NCI-H2196 treated with DMSO at 0.1 percent for 48 hours (cell line): ENCODE data around the gene SLC47A1.
"Not testable (repeated sequence)": the region's sequence is repeated elsewhere in the genome, so short reads cannot be mapped to it uniquely, and the experiment has no call there.

Experiments
- DNase-seq: peaks from one replicate; lab custom pipeline; 2025; ENCODE audit not compliant: unreplicated experiment; lab: John Stamatoyannopoulos, UW

SLC47A1 gene

DNA sequence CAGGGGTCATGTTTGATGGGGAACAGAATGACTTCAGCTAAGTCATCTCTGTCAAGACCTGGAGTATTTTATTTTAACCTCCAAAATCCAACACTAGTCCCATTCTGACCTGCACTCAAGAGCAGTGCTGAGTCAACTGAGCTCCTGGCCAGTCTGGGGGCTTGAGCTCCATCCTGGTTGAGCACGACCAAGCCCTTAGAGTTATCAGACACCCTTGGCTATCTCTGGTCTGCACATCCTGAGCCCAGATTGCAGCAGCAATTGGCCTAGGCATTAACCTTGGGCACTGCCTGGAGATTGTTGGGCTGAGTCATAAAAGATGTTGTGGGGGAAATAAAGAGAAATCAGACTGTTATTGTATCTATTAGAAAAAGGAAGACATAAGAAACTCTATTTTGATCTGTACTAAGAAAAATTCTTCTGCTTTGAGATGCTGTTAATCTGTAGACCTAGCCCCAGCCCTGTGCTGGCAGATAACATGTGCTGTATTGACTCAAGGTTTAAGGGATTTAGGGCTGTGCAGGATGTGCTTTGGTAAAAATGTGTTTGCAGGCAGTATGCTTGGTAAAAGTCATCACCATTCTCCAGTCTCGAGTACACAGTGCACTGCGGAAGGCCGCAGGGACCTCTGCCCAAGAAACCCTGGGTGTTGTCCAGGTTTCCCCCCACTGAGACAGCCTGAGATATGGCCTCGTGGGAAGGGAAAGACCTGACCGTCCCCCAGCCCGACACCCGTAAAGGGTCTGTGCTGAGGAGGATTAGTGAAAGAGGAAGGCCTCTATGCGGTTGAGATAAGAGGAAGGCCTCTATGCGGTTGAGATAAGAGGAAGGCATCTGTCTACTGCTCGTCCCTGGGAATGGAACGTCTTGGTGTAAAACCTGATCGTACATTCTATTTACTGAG is 14.0 kb upstream of the SLC47A1 start:
- not testable (repeated sequence) for DNase-seq

DNA sequence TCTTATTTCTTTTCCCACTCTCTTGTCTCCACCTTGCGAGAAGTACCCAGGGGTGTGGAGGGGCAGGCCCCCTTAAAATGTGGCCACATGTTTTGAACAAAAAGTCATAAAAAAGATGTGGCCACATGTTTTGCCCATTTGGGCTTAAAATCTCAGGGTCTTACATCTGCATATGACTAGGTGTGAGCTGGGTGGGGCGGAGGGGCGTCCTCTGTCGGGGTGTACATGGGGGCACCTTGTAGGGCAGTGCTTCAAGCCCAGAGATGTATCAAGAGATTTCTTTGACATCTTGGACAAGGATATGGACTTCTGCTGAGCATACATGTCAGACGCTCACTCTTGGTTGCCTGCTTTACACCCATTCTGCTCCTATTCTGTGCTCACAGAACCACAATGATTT is 13.0 kb upstream of the SLC47A1 start:
- DNase-seq: no peak

DNA sequence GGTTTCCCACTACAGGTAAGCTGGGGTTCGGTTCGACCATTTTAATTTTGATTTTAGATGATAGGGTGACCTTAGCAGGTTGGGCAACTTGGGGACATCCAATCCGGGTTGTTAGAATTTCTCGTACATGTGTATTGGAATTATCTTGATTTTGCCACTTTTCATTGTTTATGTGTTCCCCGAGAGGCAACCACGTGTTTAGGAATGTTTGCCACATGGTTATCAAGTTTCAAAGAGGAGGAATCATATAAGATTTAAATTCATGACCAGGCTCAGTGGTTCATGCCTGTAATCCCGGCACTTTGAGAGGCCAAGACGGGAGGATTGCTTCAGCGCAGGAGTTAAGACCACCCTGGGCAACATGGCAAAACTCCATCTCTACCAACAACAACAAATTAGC is 10.0 kb upstream of the SLC47A1 start:
- DNase-seq: no peak

DNA sequence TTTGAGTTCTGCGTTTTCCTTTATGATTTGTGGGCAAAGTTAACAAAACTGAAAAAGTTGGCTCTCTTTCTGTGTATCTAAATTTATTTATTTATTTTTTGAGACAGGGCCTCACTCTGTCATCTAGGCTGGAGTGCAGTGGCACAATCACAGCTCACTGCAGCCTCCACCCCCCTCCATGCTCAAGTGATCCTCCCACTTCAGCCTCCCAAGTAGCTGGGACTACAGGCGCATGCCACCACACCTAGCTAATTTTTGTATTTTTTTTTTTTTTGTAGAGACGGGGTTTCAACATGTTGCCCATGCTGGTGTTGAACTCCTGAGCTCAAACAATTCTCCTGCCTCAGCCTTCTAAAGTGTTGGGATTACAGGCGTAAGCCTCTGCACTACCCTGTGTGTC is 6.7 kb upstream of the SLC47A1 start:
- not testable (repeated sequence) for DNase-seq

DNA sequence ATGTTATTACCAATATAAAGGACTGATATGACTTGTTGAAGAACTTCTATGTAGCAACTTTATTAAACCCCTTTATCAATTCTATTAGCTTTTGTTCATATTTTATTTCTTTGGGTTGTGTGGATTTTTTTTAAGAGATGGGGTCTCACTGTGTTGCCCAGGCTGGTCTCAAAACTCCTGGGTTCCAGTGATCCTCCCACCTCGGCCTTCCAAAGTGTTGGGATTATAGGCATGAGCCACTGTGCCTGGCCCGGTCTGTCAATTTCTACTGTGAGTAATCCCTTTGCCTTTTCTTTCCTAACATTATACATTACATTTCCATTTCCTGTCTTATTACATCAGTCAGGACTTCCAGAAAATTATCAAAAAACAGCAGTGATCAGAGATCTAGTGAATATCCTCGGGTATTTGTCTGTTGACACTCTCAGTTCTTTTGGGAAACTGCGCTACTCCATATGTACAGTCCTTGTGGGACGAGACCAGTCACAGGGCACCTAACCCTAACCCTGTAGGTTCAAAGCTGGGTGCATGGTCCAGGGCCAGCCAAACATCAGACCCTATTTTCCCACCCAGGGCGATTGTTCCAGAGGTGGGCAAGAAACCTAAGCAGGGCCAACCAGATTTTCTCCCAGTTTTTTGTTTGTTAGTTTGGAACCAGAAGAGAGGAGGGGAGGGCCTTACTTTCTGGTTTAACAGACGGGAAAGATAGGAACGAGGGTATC is 1.7 kb upstream of the SLC47A1 start:
- no peak for DNase-seq

DNA sequence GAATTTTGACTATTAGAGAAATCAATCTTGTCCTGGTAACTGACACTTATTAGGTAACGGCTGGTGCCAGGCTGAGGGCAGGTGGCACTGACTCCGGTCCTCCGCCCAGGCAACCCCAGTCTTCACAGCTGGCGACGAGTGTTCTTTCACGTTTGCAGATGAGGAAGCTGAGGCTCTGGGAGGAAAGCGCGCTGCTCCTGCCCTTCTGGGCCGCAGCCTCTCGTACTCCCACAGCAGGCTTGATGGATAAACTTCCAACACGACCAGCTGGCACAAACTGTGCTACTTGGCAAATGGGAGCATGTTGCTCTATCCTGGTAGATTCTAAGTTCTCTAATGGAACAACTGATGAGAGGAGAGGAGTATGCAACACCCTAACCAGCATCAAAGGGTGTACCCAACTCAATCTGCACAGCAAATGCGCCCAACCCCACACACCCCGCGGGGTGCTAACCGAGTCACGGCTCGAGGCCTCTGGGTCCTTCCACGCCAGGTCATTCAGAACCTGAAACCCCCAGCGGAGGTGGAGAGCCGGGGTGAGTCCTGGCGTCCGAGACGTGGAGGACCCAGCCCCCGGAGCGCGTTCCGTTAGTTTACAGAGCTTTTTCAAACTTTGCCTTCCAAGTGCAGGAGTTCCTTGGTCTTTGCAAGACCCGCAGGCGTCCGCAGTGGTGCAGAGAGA is 477 bp upstream of the SLC47A1 start:
- DNase-seq: no peak

DNA sequence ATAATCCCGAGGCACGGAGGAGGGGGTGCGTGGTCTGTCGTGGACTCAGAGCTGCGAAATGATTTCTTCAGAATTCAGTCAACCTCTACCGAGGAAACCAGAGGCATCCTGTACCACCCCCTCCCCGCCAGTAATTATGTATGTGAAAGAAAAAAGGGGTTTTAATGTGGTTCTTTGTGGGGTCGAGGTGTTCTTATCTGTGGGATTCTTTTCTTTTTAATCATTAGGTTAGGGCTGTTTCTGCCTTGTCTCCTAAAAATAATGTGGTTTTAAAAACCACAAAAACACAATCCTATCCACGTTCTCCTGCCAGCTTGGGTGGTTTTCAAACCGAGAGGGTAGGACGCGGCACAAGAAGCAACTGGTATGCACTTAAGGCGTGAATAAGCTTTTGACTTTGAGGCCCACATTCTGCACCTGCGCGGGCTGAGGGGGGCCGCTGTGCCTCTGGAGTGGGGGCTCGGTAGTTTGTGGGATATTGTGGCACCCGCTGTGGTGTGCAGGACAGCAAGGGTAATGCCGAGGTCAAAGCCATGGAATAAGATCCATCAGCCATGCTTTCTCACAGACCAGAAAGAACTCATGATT is 1.0 kb downstream of the SLC47A1 start:
- no peak for DNase-seq

DNA sequence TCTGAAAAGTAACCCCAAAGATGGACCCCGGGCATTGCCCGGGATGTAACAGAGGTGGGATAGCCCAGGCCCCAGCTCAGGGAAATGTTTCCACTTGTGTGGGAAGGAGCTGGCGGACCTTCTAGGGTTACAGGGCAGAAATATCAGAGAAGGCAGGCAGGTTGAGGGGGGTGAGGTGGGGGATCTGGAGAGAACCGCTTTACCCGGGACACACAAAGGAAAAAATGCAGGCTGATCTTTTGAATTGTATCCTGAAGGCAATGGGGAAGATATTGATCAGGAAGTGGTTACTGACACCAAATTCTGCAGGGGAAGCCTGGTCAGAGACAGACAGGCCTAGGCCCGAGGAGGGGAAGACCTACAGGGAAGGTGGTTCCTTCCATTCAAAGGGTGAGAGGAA is 3.5 kb downstream of the SLC47A1 start:
- no peak for DNase-seq

DNA sequence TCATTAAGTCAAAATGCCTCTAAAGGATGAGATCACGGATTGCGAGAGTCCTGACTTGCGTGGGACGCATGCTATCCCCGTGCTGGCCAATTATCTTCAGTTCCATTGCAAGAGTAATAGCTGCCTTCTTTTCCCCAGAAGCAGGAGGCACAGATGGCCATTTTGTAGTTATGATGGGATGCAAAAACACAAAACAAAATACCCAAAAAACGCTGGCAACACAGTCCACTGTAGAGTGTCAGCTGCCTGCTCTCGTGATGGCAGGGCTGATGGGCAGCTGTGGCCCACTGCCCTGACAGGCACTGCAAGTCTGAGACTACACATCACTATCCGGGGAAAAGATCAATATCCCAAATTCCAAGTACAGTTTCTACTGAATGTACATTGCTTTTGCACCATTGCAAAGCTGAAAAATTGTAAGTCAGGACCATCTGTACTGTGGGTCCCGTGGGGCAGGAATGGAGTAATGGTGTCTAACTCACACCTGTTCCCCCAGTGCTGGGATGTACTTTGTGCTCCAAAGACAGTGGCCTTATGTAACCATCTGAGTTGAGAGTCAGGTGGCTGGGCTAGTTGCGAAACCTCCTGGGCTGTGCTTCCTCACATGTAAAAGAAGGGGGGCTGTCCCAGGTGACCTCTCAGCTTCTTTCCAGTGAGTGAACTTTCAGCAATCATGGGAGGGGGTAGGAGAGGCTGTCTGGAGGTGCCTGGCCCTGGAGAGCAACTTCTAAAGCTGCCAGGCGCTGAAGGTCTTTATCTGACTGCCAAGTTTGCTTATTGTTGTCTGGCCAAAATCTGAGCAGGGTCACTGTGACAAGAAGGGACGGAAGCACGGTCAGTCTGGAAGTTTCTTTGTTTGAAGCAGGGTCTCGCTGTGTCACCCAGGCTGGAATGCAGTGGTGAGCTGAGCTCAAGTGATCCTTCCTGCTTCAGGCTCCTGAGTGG is 4.7 kb downstream of the SLC47A1 start:
- DNase-seq: no peak

DNA sequence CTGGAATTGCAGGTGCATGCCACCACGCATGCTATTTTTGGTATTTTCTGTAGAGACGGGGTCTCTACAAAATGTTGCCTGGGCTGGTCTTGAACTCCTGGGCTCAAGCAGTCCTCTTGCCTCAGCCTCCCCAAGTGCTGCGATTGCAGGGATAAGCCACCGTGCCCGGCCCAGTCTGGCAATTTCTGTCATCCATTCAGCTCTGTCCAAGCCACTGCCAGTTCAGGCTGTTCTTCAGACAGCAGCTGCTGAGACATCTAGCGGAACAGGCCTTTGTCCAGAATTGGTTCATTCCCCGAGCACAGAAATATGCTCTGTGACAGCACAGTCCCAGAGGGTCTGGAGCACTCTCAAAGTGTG is 5.4 kb downstream of the SLC47A1 start:
- no peak for DNase-seq

DNA sequence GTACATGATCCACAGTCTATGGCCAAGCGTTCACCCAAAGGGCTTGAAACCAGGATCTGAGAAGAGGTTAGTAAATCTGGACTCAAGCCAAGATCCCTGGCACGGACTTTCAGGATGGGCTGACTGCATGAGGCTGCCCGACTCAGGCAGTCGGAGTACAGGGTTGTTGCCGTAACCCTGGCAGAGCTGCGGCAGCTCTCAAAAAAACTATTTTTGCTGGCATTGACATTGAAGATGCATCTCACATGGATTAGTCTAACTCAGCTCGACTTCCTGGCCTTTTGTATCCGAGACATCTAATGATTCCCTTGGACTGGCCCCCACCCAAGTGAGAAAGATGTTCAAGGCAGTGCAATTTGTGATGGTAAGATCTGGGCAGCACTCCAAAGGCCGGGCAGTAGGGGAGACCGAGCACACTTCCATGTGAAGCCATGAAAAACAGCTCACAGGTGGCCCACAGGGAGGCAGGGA is 6.2 kb downstream of the SLC47A1 start:
- no peak for DNase-seq

DNA sequence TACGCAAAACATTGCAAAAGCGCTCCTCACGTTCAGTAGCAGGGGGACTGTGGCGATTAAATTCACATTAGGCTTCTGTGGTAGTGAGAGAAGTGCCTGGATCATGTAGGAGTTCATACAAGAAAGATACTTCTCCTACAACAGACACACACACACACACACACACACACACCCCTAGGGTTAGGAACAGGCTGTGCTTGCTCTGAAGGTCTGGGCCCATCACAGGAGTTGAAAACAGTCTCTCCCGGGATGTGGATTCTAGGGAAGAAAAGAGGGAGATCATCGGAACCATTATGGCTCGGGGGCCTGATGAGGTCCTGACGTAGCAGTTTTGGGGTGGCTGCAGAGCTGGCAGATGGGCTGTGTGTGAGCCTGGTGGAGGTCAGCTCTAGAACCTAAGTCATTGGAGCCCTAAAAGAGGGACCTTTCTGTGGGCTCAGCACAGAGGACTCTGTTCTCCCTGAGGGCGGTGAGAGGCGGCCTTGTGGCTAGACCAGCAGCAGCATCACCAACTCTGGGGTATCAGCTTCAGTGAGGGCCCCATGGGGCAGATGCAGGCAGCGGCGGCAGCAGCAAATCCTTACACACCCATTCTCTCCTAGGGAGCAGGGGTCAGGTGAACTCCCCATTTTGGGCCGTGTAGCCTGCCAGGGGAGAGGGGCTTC is 7.2 kb downstream of the SLC47A1 start:
- no peak for DNase-seq

DNA sequence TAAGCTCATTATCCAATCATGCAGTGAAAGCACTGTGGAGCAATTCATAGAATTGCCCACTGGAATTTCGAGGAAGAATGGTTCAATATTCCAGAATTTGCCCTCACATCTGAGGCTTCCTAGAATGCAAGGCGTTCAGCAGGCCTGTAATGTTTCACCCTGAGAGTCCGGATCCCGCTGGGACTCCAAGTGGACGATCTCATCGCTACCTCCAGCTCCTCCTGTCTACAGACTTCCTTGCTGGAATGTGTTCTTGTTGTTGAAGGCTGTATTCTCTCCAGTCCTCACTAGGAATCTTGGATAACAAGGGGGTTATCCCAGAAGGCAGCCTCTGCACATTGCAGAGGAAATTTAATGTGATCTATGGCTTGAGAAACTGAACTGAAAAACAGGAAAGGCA is 7.8 kb downstream of the SLC47A1 start:
- no peak for DNase-seq

DNA sequence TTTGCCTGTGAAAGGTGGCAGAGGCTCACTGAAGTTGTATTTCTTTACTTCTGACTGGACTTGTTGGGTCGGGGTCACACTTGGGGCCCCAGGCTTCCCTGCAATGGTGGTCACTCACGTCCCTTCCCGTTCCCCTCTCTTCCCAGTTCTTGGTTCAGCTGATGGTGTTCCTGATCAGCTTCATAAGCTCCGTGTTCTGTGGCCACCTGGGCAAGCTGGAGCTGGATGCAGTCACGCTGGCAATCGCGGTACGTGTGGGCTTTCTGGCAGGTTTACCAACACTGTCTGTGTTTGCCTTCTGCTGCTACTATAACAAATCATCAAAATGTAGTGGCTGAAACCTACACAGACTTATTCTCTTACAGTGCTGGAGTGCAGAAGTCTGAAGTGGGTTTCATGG is 8.6 kb downstream of the SLC47A1 start:
- no peak for DNase-seq

DNA sequence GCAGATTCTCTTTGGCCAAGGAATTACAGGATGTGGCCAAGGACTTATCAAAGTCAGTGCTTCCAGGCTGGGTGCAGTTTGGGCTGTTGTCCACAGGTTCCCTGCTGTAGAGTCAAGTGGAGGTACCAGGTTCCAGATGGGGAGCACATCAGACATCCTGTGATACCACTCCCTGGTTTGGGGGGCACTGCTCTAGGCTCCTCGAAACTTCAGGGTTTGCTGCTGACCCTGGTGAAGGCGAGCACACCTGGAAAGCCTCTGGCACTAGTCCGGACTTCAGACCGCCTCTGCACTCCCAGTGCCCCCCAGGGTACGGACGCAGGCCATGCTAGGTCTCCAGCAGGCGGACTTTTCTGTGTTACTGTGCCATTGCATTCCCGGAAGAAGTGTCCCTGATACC is 10.7 kb downstream of the SLC47A1 start:
- DNase-seq: no peak

DNA sequence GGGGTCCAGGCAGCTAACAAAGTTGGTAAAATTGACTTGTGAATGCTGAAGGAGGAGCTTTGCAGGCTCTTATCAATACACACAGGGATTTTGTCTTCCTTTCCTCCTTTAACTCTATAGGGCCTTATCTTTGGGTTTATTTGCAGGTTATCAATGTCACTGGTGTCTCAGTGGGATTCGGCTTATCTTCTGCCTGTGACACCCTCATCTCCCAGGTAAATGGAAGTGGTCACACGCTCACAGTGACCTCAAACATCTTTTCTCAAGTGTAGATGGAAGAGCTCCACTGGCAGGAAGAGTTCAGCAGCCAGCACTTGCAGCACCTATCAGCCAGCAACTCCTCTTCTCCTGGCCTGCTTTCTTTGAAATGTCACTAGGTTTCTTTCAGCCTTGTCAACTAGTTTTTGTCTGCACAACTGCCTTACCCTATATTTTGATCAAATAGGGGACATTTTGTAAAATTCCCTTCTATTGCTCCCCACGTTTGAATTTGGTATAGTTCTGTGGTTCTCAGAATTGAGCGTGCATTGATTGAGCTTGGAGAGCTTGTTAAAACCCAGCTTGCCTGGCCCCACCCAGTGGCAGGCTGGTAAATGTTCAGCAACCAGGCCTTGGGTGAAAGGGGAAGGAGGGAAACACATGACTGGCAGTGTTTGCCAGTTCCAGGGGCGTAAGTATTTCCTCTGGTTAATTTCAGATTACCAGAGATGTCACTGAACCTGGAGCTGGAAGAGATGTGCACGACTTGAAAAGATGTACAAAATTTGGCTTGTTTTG is 12.8 kb downstream of the SLC47A1 start:
- no peak for DNase-seq

DNA sequence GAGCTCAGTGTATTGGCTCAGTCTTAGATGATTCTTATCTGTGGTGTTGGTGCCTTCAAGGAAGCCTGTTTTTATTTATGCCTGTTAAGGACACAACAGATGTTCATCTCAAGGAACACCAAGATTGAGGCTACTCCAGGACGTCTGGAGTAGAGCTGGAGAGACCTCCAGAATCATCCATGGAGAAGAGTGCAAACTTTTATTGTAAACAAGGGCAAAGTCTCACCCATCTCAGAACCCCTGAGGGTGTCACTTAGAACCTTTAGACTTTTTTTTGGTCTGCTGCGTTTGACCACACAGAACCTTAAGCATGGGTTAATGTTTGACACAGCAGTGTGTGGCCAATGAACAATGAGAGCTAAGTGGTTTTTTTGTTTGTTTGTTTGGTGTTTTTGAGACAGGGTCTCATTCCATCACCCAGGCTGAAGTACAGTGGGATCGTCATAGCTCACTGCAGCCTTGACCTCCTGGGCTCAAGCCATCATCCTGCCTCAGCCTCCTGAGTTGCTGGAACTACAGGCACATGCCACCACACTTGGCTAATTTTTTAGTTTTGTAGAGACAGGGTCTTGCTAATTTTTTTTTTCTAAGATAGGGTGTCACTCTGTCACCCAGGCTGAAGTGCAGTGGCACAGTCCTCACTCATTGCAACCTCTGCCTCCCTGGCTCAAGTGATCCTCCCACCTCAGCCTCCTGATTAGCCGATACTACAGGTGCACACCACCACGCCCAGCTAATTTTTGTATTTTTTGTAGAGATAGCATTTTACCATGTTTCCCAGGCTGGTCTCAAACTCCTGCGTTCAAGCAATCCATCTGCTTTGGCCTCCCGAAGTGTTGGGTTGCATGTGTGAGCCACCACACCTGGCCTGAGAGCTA is 16.3 kb downstream of the SLC47A1 start:
- no peak for DNase-seq

DNA sequence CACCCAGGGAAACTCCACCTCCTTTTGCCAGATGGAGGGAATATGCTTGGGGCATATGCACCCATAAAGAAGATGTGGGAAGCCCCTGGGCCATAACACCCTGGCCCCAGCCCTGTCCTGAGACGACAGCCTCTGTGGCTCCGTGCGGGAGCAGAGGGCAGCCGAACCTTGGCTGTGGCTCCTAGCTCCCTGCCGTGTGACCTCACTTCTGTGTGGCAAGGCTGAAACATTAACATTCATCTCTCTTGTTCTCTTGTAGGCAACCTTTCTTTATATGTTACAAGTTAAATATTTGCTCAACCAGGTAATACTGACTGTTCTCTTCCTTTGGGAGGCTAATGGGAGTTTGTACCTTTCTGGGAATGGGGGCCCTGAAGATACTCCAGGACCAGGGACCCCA is 17.5 kb downstream of the SLC47A1 start:
- DNase-seq: no peak
